Naive thymus-derived CD4-positive, alpha-beta T cell (primary cell): ENCODE results near the gene KLF7. TPM values are rescaled to one million over a fixed set of nuclear protein-coding genes. Genes with fewer than 3 reads are reported as not detected.
A peak's percentile ranks its signal among the peaks of the same experiment; 100 is the strongest.

Experiments
- ATAC-seq: fragments of 150-1000 bp; cut with Tn5 transposase; 2 replicates; pipeline ENCODE4 v1.10.0; 2021; ENCODE audit warnings: mild to moderate bottlenecking, moderate library complexity
- CTCF ChIA-PET: fragments of 350-600 bp; sonication (Branson Sonifier 250); formaldehyde crosslinking; loops from one replicate; lab custom pipeline; 2021; ENCODE audit warnings: antibody characterized with exemption; lab: Charles Lee
- POLR2A ChIA-PET: fragments of 350-600 bp; sonication (Branson Sonifier 250); formaldehyde crosslinking; loops from one replicate; lab custom pipeline; 2021; ENCODE audit warnings: antibody characterized with exemption, inconsistent platforms; lab: Charles Lee
- DNase-seq, 9 donors: peaks; one replicate each; pipeline versions ENCODE4 v3.0.0 to v3.0.0-alpha.2; 2020 to 2022; ENCODE audit warnings: mixed read lengths in 1 of 9
- H3K27ac ChIP-seq: one replicate; pipeline ENCODE4 v1.7.0; 2013; ENCODE audit warnings: mild to moderate bottlenecking, low read depth, low read length, moderate library complexity
- H3K27me3 ChIP-seq, 2 donors: one replicate each; pipeline ENCODE4 v1.7.0; 2013; ENCODE audit warnings: low read length in 2 of 2, mild to moderate bottlenecking in 2 of 2, moderate library complexity in 2 of 2; ENCODE audit not compliant: control insufficient read depth in 2 of 2, insufficient read depth in 2 of 2
- H3K36me3 ChIP-seq, 3 experiments: 1 replicate in 2 of 3; 2 replicates in 1 of 3; pipeline ENCODE4 v1.7.0; 2013; ENCODE audit warnings: low read length in 3 of 3, mild to moderate bottlenecking in 3 of 3, moderate library complexity in 1 of 3; ENCODE audit not compliant: insufficient read depth in 3 of 3, control insufficient read depth in 2 of 3
- H3K4me1 ChIP-seq, 2 donors: one replicate each; pipeline ENCODE4 v1.7.0; 2013; ENCODE audit warnings: low read length in 2 of 2, mild to moderate bottlenecking in 2 of 2, moderate library complexity in 1 of 2; ENCODE audit not compliant: control insufficient read depth in 2 of 2, insufficient read depth in 2 of 2
- H3K4me3 ChIP-seq: 2 replicates; pipeline ENCODE4 v1.7.0; 2013; ENCODE audit warnings: mild to moderate bottlenecking, low read length
- H3K9me3 ChIP-seq, 3 experiments: 1 replicate in 2 of 3; 2 replicates in 1 of 3; pipeline ENCODE4 v1.7.0; 2013; ENCODE audit warnings: low read length in 3 of 3; ENCODE audit not compliant: control insufficient read depth in 2 of 3
- H3K27ac Mint-ChIP-seq, 9 donors: one replicate each; pipeline ENCODE4 v1.8.0; 2020 to 2022; ENCODE audit warnings: mixed read lengths in 9 of 9, mild to moderate bottlenecking in 8 of 9, moderate library complexity in 5 of 9, inconsistent platforms in 2 of 9
- H3K27me3 Mint-ChIP-seq, 5 donors: one replicate each; pipeline ENCODE4 v1.8.0; 2021 to 2022; ENCODE audit warnings: mixed read lengths in 5 of 5, mild to moderate bottlenecking in 1 of 5
- H3K36me3 Mint-ChIP-seq, 5 donors: one replicate each; pipeline ENCODE4 v1.8.0; 2020 to 2022; ENCODE audit warnings: mixed read lengths in 5 of 5, mild to moderate bottlenecking in 3 of 5, inconsistent platforms in 1 of 5
- H3K4me1 Mint-ChIP-seq, 7 donors: one replicate each; pipeline ENCODE4 v1.8.0; 2020 to 2022; ENCODE audit warnings: mixed read lengths in 7 of 7, mild to moderate bottlenecking in 3 of 7, inconsistent platforms in 1 of 7
- H3K4me3 Mint-ChIP-seq, 10 donors: one replicate each; pipeline ENCODE4 v1.8.0; 2020 to 2022; ENCODE audit warnings: mild to moderate bottlenecking in 10 of 10, mixed read lengths in 10 of 10, moderate library complexity in 6 of 10, inconsistent platforms in 2 of 10
- H3K9me3 Mint-ChIP-seq, 11 donors: one replicate each; pipeline ENCODE4 v1.8.0; 2020 to 2022; ENCODE audit warnings: mixed read lengths in 11 of 11, mild to moderate bottlenecking in 4 of 11, inconsistent platforms in 1 of 11, moderate library complexity in 1 of 11
- intact Hi-C, 2 donors: fragments of 100-400 bp; cut with micrococcal nuclease; formaldehyde crosslinking; loops; one replicate each; pipeline ENCODE4 v1.15.1; 2023
- polyA plus RNA-seq, 2 donors: library from polyadenylated mRNA; unstranded; fragments of 300-500 nt; fragmentation: Illumina TruSeq; gene quantifications; one replicate each; pipeline ENCODE4 v1.2.3, GENCODE V29; 2021
- total RNA-seq, 6 experiments: library from RNA in 5 of 6; stranded (reverse) in 5 of 6; gene quantifications; 1 replicate in 5 of 6; 2 replicates in 1 of 6; pipeline ENCODE4 v1.2.3 and lab custom pipeline; 2021 to 2026

The KLF7 gene
- total and polyA plus RNA-seq, 7 experiments from 2014 or later = 18.7 to 93.3 (median 71.7) TPM

DNA sequence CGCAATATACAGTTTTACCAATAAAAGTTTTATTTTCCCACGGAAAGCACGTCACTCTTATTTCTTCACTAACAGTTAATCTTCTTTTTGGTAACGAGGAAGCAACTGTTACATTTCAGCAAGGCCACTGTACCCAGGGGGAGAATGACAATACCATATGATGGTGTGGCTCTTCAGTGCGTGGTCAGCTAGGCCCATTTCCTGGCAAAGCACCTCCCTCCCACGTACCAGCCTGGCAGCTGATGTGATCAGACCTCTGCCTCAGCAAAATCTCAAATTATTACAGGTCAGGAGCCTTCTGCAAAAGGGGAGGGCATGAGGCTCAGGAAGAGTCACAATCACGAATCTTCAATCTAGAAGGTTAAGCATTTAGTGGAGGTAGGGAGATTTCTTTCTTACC is 55.4 kb downstream of the KLF7 start:
- H3K27ac Mint-ChIP-seq = peak overlapping the region in 1 of 9 donors; percentile 40
- intact Hi-C loops = loop anchor here in 1 of 2 donors (10.0 kb wide), 1 partner anchor 54 kb away; the partner anchor contains the start of gene KLF7
- Histone ChIP-seq H3K9me3 (no peaks in the 10 kb centered on the region), H3K27me3 (no peaks in the 10 kb centered on the region), H3K4me3 (no peak overlapping the region), H3K4me1 (peaks cover 0 to 7% of the 10 kb centered on the region in 2 donors), H3K36me3 (peaks cover 0 to 3% (median 0%) of the 10 kb centered on the region in 3 experiments), H3K27ac (no peak overlapping the region)
- H3K9me3 Mint-ChIP-seq = no peaks in the 10 kb centered on the region
- ATAC-seq = no peak
- no peaks in the 10 kb centered on the region for H3K27me3 Mint-ChIP-seq
- no peak for DNase-seq
- peaks cover 19 to 83% (median 63%) of the 10 kb centered on the region in 7 donors for H3K4me1 Mint-ChIP-seq
- peaks cover 18 to 70% (median 31%) of the 10 kb centered on the region in 5 donors for H3K36me3 Mint-ChIP-seq
- ChIA-PET CTCF (interaction anchor here (1.4 kb wide), 1 partner anchor 55 kb away, joined by 5 read pairs; the partner anchor contains the start of gene KLF7), POLR2A (interaction anchor here (2.6 kb wide), 1 partner anchor 32 kb away, joined by 10 read pairs; no protein-coding TSS in a partner anchor)
- H3K4me3 Mint-ChIP-seq = no peak overlapping the region

DNA sequence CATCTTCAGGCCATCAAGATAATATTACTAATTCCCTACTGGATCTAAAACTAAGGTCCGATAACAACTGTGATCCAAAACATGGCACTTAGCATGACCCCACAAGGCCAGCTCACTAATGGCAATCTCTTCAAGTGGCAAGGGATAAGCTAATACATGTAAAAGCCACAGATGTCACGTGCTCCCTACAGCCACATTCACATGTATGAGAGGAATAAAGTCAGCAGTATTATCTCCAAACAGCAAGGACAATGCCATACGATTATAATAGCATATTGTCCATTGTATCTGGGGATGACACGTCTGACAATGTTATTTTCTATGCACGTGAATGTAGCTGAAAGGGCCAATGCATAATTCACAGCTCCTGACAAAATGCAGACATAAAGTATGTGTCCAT is 56.0 kb downstream of the KLF7 start:
- H3K9me3 Mint-ChIP-seq = no peaks in the 10 kb centered on the region
- no peak overlapping the region for H3K4me3 ChIP-seq
- peaks cover 0 to 3% (median 0%) of the 10 kb centered on the region in 3 experiments for H3K36me3 ChIP-seq
- H3K4me1 ChIP-seq = peaks cover 0 to 7% of the 10 kb centered on the region in 2 donors
- H3K27ac ChIP-seq = no peak overlapping the region
- DNase-seq (no peak), ATAC-seq (no peak)
- no peaks in the 10 kb centered on the region for H3K27me3 ChIP-seq
- ChIA-PET CTCF (interaction anchor here (1.4 kb wide), 1 partner anchor 56 kb away, joined by 5 read pairs; the partner anchor contains the start of gene KLF7), POLR2A (interaction anchor here (1.0 to 2.6 kb wide), 2 partner anchors 32 to 56 kb away, joined by 3 to 10 read pairs; partner anchors contain the start of gene KLF7)
- H3K4me1 Mint-ChIP-seq = peaks cover 19 to 78% (median 59%) of the 10 kb centered on the region in 7 donors
- intact Hi-C loops = loop anchor here in 1 of 2 donors (10.0 kb wide), 1 partner anchor 55 kb away; the partner anchor contains the start of gene KLF7
- H3K36me3 Mint-ChIP-seq = peaks cover 18 to 71% (median 33%) of the 10 kb centered on the region in 5 donors
- peak overlapping the region in 1 of 9 donors; percentile 41 for H3K27ac Mint-ChIP-seq
- H3K27me3 Mint-ChIP-seq = no peaks in the 10 kb centered on the region
- no peaks in the 10 kb centered on the region for H3K9me3 ChIP-seq
- H3K4me3 Mint-ChIP-seq = no peak overlapping the region

DNA sequence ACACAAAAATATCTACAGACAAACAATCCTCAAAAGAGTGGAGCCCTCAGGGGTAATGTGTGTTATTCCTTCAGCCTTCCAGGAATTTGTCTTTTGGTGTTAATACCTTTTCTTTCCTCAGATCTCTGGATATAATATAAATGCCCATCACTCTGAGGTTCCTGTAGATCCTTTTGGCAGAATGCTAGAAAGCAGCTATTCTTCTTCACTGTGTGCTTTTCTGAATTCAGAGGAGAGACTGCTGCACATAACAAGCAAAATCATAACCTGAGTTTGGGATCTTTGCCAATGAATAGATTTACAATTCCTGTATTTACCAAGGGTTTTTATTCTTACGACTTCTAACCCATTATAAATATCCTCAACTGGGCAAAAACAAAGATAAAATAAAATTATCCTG is 57.3 kb downstream of the KLF7 start:
- Histone ChIP-seq H3K36me3 (peaks cover 0 to 3% (median 0%) of the 10 kb centered on the region in 3 experiments), H3K27ac (no peak overlapping the region), H3K4me3 (no peak overlapping the region), H3K4me1 (peaks cover 0 to 7% of the 10 kb centered on the region in 2 donors), H3K27me3 (no peaks in the 10 kb centered on the region), H3K9me3 (no peaks in the 10 kb centered on the region)
- intact Hi-C loops = no loop called here
- Mint-ChIP-seq H3K4me3 (no peak overlapping the region), H3K27me3 (no peaks in the 10 kb centered on the region), H3K4me1 (peaks cover 19 to 66% (median 53%) of the 10 kb centered on the region in 7 donors), H3K9me3 (no peaks in the 10 kb centered on the region), H3K27ac (peak overlapping the region in 1 of 9 donors; percentile 58), H3K36me3 (peaks cover 18 to 67% (median 34%) of the 10 kb centered on the region in 5 donors)
- POLR2A ChIA-PET = no interaction called here
- CTCF ChIA-PET = no interaction called here
- DNase-seq = no peak
- no peak for ATAC-seq

- H3K4me1 Mint-ChIP-seq = peaks cover 16 to 61% (median 53%) of the 10 kb centered on the region in 7 donors
- Histone ChIP-seq H3K9me3 (no peaks in the 10 kb centered on the region), H3K4me3 (no peak overlapping the region), H3K27me3 (no peaks in the 10 kb centered on the region), H3K27ac (no peak overlapping the region), H3K4me1 (peaks cover 0 to 7% of the 10 kb centered on the region in 2 donors), H3K36me3 (peaks cover 0 to 3% (median 0%) of the 10 kb centered on the region in 3 experiments)
- no peaks in the 10 kb centered on the region for H3K27me3 Mint-ChIP-seq
- DNase-seq (no peak), ATAC-seq (peak; percentile 71)
- intact Hi-C loops = no loop called here
- no peaks in the 10 kb centered on the region for H3K9me3 Mint-ChIP-seq
- H3K36me3 Mint-ChIP-seq = peaks cover 18 to 62% (median 35%) of the 10 kb centered on the region in 5 donors
- CTCF ChIA-PET = no interaction called here
- H3K4me3 Mint-ChIP-seq = peak overlapping the region in 4 of 10 donors; percentile 0 to 48 (median 24)
- POLR2A ChIA-PET = interaction anchor here (1.4 kb wide), 1 partner anchor 58 kb away, joined by 5 read pairs; the partner anchor contains the start of gene KLF7
- peak overlapping the region in 3 of 9 donors; percentile 25 to 53 (median 51) for H3K27ac Mint-ChIP-seq
Observed at GRCh38 chr2:207107551-207107950, 58.2 kb downstream of the KLF7 start.

DNA sequence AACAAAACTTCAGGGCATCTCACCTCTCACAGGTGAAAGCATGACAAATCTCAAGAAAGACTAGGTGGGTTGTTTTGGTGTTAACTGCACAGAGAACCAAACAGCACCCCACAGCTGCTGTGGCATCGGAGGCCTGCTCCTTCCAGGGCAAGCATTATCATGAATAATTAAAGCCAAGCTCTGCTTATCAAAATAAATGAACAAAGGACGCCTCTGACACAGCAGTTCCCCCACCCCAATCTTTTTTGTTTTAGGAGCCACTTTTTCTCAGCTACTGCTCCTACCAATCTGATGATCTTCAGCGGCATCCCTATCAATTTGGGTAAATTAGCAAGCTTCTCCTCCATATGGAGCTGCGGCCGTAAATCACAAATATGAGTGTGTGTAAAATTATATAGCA is 58.6 kb downstream of the KLF7 start:
- intact Hi-C loops = no loop called here
- no peak overlapping the region for H3K4me3 ChIP-seq
- no peaks in the 10 kb centered on the region for H3K9me3 ChIP-seq
- H3K27me3 ChIP-seq = no peaks in the 10 kb centered on the region
- ATAC-seq (no peak), DNase-seq (no peak)
- Mint-ChIP-seq H3K27ac (peak overlapping the region in 2 of 9 donors; percentile 51 to 55), H3K4me3 (no peak overlapping the region), H3K4me1 (peaks cover 13 to 61% (median 53%) of the 10 kb centered on the region in 7 donors), H3K27me3 (no peaks in the 10 kb centered on the region), H3K9me3 (no peaks in the 10 kb centered on the region), H3K36me3 (peaks cover 18 to 65% (median 35%) of the 10 kb centered on the region in 5 donors)
- POLR2A ChIA-PET = interaction anchor here (1.4 to 1.5 kb wide), 2 partner anchors 58 to 59 kb away, joined by 4 to 5 read pairs; partner anchors contain the start of gene KLF7
- CTCF ChIA-PET = no interaction called here
- H3K36me3 ChIP-seq = peaks cover 0 to 3% (median 0%) of the 10 kb centered on the region in 3 experiments
- H3K4me1 ChIP-seq = peaks cover 0 to 6% of the 10 kb centered on the region in 2 donors
- H3K27ac ChIP-seq = no peak overlapping the region

DNA sequence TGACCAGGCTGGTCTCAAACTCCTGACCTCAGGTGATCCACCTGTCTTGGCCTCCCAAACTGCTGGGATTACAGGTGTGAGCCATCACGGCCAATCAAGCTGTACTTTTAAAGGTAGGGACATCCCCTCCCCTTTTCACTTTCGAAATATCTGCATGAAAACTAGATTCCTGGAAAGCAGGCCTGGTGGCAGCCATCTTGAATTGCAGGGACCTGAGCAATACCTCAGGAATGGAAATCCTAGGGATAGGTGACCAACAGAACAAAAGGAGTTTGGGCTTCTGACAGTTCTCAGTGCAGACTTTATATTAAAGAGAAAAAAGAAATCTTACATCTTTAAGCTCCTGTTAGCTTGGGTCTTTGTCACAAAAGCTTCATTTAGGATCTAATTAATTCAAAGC is 62.6 kb downstream of the KLF7 start:
- Mint-ChIP-seq H3K4me1 (peaks cover 5 to 50% (median 47%) of the 10 kb centered on the region in 7 donors), H3K27ac (no peak overlapping the region), H3K4me3 (no peak overlapping the region), H3K27me3 (no peaks in the 10 kb centered on the region), H3K9me3 (no peaks in the 10 kb centered on the region), H3K36me3 (peaks cover 19 to 60% (median 43%) of the 10 kb centered on the region in 5 donors)
- Histone ChIP-seq H3K36me3 (peaks cover 0 to 6% (median 0%) of the 10 kb centered on the region in 3 experiments), H3K4me3 (no peak overlapping the region), H3K9me3 (no peaks in the 10 kb centered on the region), H3K4me1 (no peaks in the 10 kb centered on the region), H3K27me3 (no peaks in the 10 kb centered on the region), H3K27ac (no peak overlapping the region)
- ATAC-seq = no peak
- no peak for DNase-seq
- intact Hi-C loops = no loop called here
- CTCF ChIA-PET = interaction anchor here (0.6 kb wide), 1 partner anchor 21 kb away, joined by 3 read pairs; no protein-coding TSS in a partner anchor
- POLR2A ChIA-PET = interaction anchor here (1.2 to 2.3 kb wide), 2 partner anchors 12 to 62 kb away, joined by 3 to 7 read pairs; partner anchors contain the start of gene KLF7
